ENCODE measurements around the gene BMP2K. TPM values are rescaled to one million over a fixed set of nuclear protein-coding genes. Genes with fewer than 3 reads are reported as not detected.

The BMP2K gene
- total and polyA plus RNA-seq, 7 donors = 3.5 to 19.1 (median 15.2) TPM

DNA sequence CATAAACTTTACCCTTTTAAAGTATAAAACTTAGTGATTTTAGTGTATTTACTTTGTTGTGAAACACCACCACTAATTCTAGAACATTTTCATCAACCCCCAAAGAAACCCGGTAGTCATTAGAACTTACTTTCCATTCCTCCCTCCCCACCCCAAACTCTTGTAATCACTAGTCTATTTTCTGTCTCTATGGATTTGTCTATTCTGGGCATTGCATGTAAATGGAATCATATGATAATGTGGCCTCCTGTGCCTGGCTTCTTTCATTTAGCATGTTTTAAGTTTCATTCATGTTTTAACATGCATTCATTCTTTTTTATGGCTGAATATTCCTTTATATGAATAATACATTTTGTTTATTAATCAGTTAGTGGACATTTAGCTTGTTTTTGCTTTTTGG, 27.8 kb downstream of the BMP2K start:
- 76 to 85% (median 81%) methylated on average over 1 of the region's 1 CpG for WGBS, 3 donors
- Histone ChIP-seq H3K27me3 (ENCODE audit: insufficient read depth in 3 of 3, low read length in 2 of 3) (no peaks in the 10 kb centered on the region), H3K36me3 (ENCODE audit: insufficient read depth in 1 of 2, low read depth in 1 of 2) (no peaks in the 10 kb centered on the region), H3K27ac (no peak overlapping the region), H3K9me3 (peaks cover 9% of the 10 kb centered on the region), H3K4me3 (no peak overlapping the region), H3K4me1 (peaks cover 12% of the 10 kb centered on the region)
- ATAC-seq (no peak), DNase-seq (no peak)
- TF ChIP-seq, protein P1, sequence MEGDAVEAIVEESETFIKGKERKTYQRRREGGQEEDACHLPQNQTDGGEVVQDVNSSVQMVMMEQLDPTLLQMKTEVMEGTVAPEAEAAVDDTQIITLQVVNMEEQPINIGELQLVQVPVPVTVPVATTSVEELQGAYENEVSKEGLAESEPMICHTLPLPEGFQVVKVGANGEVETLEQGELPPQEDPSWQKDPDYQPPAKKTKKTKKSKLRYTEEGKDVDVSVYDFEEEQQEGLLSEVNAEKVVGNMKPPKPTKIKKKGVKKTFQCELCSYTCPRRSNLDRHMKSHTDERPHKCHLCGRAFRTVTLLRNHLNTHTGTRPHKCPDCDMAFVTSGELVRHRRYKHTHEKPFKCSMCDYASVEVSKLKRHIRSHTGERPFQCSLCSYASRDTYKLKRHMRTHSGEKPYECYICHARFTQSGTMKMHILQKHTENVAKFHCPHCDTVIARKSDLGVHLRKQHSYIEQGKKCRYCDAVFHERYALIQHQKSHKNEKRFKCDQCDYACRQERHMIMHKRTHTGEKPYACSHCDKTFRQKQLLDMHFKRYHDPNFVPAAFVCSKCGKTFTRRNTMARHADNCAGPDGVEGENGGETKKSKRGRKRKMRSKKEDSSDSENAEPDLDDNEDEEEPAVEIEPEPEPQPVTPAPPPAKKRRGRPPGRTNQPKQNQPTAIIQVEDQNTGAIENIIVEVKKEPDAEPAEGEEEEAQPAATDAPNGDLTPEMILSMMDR (IDR thresholded peaks at IDR 0.05) = no peak
- intact Hi-C loops (cut with DNase I) = no loop called here

GRCh38 chr4:78806943-78807460, 30.9 kb downstream of the BMP2K start:
- no peaks in the 10 kb centered on the region for H3K36me3 ChIP-seq (ENCODE audit: insufficient read depth in 1 of 2, low read depth in 1 of 2)
- H3K9me3 ChIP-seq = peaks cover 9% of the 10 kb centered on the region
- intact Hi-C loops (cut with DNase I) = no loop called here
- H3K4me1 ChIP-seq = peaks cover 14% of the 10 kb centered on the region
- TF ChIP-seq, protein P1 (IDR thresholded peaks at IDR 0.05) = no peak
- H3K27ac ChIP-seq = no peak overlapping the region
- no peak overlapping the region for H3K4me3 ChIP-seq
- ATAC-seq (no peak), DNase-seq (no peak)
- H3K27me3 ChIP-seq (ENCODE audit: insufficient read depth in 3 of 3, low read length in 2 of 3) = no peaks in the 10 kb centered on the region
- WGBS, 3 donors = 84 to 91% (median 91%) methylated on average over 6 of the region's 6 CpGs

DNA sequence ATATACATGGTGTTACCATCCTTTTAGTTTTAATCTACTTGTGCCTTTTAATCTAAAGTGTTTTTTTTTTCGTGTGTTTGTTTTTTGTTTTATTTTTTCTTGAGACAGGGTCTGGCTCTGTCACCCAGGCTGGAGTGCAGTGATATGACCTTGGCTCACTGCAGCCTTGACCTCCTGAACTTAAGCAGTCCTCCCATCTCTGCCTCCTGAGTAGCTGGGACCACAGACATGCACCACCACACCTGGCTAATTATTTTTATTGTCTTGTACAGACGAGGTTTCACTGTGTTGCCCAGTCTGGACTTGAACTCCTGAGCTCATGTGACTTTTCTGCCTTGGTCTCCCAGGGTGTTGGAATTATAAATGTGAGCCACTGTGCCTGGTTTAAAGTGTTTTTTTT, 33.1 kb downstream of the BMP2K start:
- DNase-seq = no peak
- H3K4me3 ChIP-seq = no peak overlapping the region
- H3K4me1 ChIP-seq = peaks cover 14% of the 10 kb centered on the region
- no peak overlapping the region for H3K27ac ChIP-seq
- peaks cover 9% of the 10 kb centered on the region for H3K9me3 ChIP-seq
- 71 to 73% (median 72%) methylated on average over 2 of the region's 2 CpGs for WGBS, 3 donors
- H3K27me3 ChIP-seq (ENCODE audit: insufficient read depth in 3 of 3, low read length in 2 of 3) = no peaks in the 10 kb centered on the region
- ATAC-seq = no peak
- TF ChIP-seq, protein P1 (IDR thresholded peaks at IDR 0.05) = no peak
- intact Hi-C loops (cut with DNase I) = no loop called here
- H3K36me3 ChIP-seq (ENCODE audit: insufficient read depth in 1 of 2, low read depth in 1 of 2) = no peaks in the 10 kb centered on the region

DNA sequence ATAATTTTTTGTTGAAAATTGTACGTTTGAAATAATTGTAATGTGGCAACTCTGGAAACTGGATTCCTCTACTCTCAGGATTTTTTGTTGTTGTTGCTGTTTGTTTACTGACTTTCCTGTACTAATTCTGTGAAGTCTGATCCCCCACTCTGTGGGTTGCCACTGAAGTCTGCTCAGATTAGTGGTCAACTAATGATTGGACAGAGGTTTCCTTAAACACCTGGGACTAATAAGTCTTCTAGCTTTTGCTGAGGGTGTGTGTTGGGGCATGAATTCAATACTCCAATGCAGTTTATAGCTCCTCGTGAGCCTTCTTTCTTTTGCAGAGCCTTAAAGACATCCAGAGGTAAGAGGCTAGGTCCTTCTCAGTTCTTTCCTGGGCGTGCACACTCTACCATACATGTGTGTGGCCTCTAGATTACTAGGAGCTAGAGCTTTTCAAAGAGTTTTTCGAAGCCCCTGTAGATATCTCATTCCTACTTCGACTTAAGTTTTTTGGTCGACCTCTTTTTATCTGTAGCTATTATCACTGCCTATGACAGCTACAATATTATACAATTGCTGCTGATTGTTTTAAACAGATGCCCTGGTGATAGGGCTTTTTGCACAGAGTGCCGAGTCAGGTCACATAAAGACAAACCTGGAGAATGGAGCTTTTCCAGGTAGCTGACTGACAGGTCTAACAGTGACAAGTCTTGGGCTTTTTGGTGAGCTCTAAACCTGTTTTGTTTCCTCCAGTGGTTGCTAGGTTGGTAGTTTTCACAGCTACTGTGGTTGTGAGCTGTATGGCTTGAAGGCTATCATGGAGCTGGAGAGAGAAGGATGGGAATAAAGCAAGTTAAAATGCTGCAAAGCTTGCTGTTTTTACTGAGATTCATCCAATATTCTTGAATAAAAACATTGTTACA, 34.0 kb downstream of the BMP2K start:
- Histone ChIP-seq H3K4me1 (peaks cover 14% of the 10 kb centered on the region), H3K9me3 (peaks cover 7% of the 10 kb centered on the region), H3K27ac (no peak overlapping the region), H3K27me3 (ENCODE audit: insufficient read depth in 3 of 3, low read length in 2 of 3) (no peaks in the 10 kb centered on the region), H3K36me3 (ENCODE audit: insufficient read depth in 1 of 2, low read depth in 1 of 2) (no peaks in the 10 kb centered on the region), H3K4me3 (no peak overlapping the region)
- DNase-seq (no peak), ATAC-seq (no peak)
- intact Hi-C loops (cut with DNase I) = no loop called here
- TF ChIP-seq, protein P1 (IDR thresholded peaks at IDR 0.05) = no peak
- 85 to 89% (median 86%) methylated on average over 7 of the region's 7 CpGs for WGBS, 3 donors
